Hematopoietic multipotent progenitor cell (in vitro differentiated cells): ENCODE results near the gene TNS4. TPM values are rescaled to one million over a fixed set of nuclear protein-coding genes. Genes with fewer than 3 reads are reported as not detected.

Source experiments
- DNase-seq, 3 donors: peaks; one replicate each; pipeline ENCODE4 v3.0.0-alpha.2; 2011 to 2015; ENCODE audit warnings: low read depth in 2 of 3, low spot score in 2 of 3
- total RNA-seq: library from RNA; depleted of rRNA; stranded (reverse); fragments of >200 nt; gene quantifications from one replicate; pipeline ENCODE4 v1.2.3, GENCODE V29; 2012

The TNS4 gene
- total RNA-seq, 1 donor: under 0.01 TPM

- no peak for DNase-seq
Observed at GRCh38 chr17:40495140-40495539, 6.3 kb downstream of the TNS4 start.

GRCh38 chr17:40493697-40494096 is 7.7 kb downstream of the TNS4 start:
- DNase-seq: no peak

DNA sequence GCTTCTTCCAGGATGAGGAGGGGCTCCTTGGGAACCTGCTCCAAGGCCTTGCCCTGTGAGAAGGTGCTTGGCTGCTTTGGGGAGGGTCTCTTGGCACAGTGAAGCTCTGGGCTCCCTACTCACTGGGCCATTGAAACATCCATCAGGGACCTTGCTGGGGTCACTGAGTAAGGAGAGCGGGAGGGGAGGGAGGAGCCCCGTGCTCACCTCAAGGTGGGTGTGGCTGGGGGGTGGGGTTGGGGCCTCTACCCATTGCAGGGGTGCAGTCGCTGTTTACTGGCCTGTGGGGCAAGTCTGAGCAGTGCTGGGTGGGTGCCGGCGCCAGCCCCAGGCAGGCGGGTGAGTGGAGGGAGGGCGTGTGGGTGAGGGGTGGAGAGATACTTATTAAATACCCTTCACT is 9.9 kb downstream of the TNS4 start:
- DNase-seq: no peak

- no peak for DNase-seq
Observed at GRCh38 chr17:40490982-40491381, 10.4 kb downstream of the TNS4 start.

DNA sequence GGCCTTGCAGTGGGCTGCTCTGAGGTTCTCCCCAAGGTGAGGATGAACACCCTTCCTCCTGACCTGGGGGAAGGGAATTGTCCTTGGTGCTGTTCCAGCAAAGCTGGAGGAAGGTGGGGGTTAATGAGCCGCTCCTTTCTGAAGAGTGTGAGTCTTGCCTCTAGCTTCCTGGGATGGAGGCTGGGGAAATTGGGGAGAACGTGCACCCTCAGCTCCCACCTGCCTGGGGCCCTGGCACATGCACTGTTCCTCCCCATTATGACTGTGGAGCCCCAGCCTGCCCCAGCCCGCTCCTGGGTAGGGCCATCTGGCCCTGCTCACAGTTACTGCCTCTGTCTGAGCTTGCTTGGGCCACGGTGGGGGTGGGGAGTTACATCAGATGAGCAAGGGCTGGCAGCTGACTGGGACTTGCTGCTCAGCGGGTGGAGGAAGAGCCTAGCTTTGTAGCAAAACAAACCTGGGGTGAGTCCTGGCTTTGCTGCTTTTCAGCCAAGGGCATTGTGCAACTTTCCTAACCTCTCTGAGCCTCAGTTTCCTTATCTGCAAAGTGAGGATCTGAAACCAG is 11.1 kb downstream of the TNS4 start:
- DNase-seq: no peak

DNA sequence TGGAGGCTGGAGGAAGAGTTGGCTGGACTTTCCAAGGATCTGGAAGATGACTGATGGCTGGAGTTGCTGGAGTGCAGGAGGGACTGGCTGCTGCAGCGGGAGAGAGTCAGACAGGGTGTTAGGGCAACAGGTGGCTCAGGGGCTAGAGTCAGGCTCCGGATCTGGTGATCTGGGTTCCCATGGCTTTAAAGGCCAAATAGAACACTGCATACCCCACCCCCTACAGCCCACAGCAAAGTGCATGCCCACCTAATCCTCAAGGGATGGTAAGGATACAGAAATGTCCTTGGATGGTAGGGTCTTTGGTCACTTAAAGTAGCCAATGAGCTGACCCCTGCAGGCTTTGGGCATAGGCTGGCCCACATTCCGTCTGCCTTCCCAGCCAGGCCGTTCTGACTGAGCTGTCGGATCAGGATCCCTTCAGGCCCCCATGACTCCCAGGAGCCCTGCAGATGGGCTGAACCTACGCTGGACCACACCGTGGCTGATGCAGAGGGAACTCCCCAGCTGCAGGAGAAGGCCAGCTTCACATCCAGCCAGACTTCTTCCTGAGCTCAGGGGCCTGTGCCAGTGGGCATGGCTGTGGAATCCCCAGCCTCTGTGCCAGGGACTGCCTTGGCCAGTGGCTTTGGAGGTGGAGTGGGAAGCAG is 13.9 kb downstream of the TNS4 start:
- DNase-seq: no peak

DNA sequence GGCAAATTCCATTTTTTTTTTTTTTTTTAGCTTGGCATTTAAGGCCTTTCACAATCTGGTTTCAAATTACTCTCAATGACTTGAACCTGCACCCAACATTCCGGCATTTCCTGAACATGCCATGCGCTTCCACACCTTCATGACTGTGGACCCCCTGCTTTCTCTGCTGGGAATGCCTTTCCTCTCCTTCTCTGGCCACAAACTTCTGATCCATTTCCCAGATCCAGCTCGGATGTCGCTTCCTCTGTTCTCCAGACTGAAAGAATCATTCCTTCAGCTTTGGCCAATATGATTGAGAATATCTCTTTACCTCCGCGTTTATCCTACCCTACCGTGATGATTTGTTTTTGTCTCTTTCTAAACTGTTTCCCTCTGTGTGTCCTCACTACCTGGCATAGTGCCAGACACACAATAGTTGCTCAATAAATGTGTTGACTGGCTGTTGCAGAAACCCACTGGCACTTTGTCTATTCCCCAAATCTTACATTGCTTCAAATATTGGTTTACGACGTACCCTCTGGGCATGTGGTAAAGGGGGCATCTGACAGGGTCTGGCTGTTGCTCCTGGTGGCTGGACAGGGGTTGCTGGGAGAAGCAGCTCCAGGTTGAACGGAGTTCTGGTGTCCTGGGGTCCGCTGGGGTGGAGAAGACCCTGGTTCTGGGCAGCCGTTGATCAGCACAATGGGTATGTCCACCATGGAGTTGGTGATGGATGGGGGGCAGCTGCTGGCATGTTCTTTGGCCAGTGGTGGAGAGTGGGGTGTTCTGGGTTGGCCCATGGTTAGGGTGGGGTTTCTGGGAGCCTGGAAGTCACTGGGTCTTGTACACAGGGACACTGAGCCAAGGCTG is 14.7 kb downstream of the TNS4 start:
- no peak for DNase-seq

DNA sequence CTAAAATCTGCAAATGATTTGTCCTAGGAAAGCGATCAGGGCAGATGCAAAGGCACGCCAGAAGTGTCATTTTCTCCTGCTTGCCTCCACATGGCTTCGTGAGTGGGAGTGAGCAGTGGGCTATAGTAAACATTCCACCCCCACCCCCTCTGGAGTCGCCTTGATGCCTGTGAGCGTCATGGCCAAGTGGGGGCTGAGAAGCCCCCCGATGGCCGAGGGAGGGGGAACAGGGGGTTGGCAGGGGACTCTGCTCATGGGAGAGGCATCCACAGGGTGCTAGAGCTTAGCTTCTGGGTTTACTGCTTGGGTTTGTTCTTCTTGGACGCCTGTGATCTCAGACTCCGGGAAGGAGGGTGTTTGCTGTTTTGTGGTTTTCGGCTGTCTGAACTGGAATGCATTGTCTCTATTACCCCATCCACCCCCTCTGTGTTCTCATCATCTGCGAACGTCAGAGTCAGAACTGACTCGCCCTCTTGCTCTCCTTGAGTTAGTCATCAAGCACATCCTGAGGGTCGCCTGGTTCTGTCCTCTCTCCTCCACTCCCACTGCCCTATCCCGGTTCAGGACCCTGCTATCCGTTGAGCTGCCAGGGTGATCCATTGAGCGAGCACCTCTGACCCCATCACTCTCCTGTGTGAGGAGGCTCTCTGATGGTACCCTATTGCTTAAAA is 15.4 kb downstream of the TNS4 start:
- DNase-seq: no peak

GRCh38 chr17:40484973-40485530 is 16.4 kb downstream of the TNS4 start:
- no peak for DNase-seq

DNA sequence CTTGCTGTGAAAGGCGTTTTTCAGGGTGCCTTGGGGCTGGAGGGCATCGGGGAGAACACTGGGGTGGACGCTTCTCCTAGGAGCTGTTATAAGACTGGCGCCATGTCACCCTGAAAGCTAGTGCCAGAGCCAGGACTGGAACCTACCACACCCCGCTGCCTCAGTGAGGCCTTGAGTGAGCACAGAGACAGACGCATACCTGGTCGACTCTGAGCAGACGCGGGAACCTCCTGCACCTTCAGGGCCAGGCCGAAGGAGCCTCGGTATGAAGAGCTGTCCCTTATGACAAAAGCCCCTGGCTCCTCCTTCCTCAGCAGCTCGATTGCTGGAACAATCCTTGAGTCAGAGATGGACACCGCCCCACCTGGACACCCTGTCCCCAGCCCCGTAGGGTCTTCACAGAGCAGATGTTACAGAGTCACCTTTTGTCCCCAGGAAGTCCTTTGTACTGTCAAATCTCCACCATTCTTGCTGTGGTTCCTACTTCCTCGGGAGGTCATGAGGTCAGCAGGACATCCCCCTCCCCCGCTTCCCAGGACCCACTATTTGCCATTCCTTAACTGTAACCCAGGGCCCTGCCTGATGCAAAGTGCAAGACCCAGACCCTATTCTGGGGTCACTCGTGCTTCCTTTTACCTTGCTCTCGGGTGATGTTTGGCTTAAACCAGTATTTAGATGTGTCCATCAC is 17.0 kb downstream of the TNS4 start:
- no peak for DNase-seq

DNA sequence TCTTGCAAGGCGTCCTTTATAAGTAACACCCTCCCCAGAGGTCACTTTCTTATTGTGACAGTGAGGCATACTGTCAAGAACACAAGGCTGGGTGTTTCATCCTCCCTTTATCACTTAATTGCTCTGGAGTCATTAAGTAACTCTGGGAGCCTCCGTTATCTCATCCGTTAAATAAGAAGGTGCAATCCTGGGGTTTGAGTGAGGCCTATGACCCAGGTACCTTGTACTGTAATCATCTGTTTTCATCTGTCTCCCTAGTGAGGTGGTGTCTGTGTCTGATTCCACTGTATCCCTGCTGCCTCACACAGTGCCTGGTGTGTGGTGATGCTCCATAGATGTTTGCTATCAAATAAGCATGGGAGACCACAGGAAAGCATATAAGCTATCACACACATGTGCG is 17.7 kb downstream of the TNS4 start:
- no peak for DNase-seq

- DNase-seq: no peak
Observed at GRCh38 chr17:40482722-40483121, 18.7 kb downstream of the TNS4 start.

GRCh38 chr17:40481106-40481505 is 20.3 kb downstream of the TNS4 start:
- no peak for DNase-seq

GRCh38 chr17:40480501-40481003 is 20.9 kb downstream of the TNS4 start:
- DNase-seq: peak; percentile 47 to 69 (median 67)

DNA sequence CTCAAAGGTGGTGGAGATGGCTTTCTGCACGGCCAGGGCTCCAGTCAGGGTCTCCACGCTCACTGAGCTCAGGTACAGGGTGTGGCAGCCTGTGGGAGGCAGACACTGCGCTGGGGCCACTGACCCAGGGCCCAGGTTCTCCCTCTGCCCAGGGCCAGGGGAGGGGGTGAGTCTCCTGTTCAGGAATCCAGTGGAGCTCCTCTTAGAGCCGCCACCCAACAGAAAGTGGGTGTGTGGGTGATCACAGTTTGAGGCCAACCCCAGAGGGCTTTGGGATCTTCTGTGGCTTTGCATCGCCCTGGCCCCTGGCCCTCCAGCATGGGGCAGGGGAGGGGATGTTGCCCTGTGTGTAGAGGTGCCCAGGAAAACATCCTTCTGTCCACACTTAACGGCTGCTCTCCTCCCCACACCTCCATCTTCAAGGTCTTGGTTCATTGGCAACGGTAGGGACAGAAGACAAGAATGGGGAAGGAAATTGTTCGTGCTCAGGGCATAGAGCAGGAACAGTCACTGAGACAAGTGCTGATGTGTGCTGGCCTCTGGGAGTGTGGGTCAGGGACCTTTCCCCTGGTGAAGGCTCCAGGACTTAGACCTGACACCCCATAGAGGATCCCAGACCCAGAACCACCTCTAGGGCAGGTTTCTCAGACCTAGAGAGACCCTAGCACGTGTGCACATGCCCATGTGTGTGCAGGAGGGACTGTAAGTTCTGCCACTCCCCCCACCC is 21.5 kb downstream of the TNS4 start:
- DNase-seq: peak in 2 of 3 donors; percentile 18 to 36

DNA sequence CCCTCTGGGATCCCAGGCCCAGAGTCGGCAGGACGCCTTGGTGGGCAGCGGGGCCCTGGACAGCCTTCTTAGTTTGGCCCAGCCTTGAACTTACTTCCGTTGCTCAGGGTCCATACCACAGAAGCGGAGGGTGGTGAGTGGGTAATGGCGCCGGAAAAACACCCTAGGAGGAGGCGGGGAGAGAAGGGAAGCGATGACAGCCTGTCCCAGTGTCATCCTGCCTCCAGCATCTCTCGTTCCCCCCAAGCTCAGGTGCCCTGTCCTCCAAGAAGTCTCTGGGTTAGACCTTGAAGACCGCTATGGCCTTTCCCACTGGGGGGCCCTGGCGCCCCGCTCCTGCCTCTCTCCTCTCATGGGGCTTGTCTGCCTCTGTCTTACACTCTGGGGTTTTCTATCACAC is 22.9 kb downstream of the TNS4 start:
- no peak for DNase-seq

- DNase-seq: no peak
Observed at GRCh38 chr17:40477796-40478195, 23.6 kb downstream of the TNS4 start.

DNA sequence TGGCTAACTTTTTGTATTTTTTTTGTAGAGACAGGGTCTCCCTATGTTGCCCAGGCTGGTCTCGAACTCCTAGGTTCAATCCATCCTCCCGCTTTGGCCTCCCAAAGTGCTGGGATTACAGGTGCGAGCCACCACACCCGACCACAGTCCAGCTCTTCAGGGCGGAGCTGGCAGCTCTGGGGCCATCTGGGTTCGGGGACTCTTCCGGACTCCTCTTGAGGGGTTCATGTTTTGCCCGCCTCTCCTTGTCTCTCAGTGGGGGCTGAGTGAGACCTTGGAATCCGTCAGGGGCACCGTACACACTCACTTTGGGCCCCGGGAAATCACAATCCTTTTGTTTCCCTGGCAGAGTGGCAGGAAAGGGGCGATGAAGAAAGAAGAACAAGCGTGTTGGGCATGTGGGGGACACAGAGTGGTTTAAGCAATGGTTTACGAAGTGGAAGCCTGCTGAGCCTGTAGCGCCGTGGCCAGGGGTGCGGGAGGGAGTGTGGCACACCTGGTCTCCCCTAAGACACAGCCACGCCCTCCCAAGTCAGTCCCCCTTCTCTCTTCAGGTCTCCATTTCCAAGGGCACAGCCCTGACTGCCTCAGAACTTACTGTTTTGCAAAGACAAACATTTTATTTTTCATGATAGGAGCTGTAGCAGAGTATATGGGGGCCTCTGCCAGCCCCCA is 26.1 kb downstream of the TNS4 start:
- no peak for DNase-seq

GRCh38 chr17:40474419-40475002 is 26.9 kb downstream of the TNS4 start:
- DNase-seq: no peak
